ENCODE results near the gene LPCAT2. TPM values are rescaled to one million over a fixed set of nuclear protein-coding genes. Genes with fewer than 3 reads are reported as not detected.

The LPCAT2 gene, protein sequence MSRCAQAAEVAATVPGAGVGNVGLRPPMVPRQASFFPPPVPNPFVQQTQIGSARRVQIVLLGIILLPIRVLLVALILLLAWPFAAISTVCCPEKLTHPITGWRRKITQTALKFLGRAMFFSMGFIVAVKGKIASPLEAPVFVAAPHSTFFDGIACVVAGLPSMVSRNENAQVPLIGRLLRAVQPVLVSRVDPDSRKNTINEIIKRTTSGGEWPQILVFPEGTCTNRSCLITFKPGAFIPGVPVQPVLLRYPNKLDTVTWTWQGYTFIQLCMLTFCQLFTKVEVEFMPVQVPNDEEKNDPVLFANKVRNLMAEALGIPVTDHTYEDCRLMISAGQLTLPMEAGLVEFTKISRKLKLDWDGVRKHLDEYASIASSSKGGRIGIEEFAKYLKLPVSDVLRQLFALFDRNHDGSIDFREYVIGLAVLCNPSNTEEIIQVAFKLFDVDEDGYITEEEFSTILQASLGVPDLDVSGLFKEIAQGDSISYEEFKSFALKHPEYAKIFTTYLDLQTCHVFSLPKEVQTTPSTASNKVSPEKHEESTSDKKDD
- total RNA-seq: 77.0 and 80.3 TPM in 2 replicates

DNA sequence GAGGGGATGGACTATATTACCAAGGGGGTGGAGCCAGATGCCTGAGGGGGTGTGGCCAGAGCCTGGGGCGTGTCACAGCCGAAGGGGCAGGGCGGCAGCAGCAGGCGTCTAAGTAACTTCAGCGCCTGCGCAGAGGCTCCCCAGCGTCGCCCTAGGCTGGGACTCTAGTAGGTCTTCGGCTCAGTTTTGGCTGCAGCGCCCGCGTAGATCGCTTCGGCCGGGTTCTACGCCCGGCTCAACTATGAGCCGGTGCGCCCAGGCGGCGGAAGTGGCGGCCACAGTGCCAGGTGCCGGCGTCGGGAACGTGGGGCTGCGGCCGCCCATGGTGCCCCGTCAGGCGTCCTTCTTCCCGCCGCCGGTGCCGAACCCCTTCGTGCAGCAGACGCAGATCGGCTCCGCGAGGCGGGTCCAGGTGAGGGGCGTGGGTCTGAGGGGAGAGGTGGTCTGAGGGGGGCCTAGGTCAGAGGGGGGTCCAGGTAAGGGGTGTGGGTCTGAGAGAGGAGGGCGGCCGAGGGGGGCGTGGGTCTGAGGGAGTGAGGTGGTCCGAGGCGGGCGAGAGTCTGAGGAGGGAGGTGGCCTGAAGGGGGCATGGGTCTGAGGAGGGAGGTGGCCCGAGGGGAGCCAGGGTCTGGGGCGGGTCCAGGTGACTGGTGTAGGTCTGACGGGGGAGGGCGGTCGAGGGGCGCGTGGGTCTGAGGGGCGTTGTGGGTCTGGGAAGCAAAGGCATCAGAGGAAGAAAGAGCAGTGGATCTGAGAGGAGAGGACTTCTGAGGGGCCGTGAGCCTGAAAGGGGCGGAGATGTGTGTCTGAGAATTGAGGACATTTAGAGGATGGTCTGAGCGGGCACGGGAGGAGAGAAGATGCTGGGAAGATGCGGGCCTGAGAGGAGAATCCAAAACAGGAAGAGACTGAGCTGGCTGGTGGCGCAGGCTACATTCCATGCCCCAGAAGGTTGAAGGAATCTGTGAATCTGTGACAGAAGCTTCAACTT lies at the start of gene LPCAT2:
LPCAT2 (plus strand) TSS at position 132 of the 991 bp plus-strand sequence; CDS start at position 242, 110 bp downstream.

DNA sequence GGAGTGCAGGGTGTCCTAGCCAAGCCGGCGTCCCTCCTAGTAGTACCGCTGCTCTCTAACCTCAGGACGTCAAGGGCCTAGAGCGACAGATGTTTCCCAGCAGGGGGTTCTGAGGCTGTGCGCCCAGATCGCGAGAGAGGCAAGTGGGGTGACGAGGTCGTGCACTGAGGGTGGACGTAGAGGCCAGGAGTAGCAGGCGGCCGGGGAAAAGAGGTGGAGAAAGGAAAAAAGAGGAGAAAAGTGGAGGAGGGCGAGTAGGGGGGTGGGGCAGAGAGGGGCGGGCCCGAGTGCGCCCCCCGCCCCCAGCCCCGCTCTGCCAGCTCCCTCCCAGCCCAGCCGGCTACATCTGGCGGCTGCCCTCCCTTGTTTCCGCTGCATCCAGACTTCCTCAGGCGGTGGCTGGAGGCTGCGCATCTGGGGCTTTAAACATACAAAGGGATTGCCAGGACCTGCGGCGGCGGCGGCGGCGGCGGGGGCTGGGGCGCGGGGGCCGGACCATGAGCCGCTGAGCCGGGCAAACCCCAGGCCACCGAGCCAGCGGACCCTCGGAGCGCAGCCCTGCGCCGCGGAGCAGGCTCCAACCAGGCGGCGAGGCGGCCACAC lies 29.9 kb upstream of the LPCAT2 start, which contains the start of gene MMP2:
MMP2 (plus strand) TSS at position 372 of the 603 bp plus-strand sequence. CDS start 282 bp downstream, outside the sequence.

DNA sequence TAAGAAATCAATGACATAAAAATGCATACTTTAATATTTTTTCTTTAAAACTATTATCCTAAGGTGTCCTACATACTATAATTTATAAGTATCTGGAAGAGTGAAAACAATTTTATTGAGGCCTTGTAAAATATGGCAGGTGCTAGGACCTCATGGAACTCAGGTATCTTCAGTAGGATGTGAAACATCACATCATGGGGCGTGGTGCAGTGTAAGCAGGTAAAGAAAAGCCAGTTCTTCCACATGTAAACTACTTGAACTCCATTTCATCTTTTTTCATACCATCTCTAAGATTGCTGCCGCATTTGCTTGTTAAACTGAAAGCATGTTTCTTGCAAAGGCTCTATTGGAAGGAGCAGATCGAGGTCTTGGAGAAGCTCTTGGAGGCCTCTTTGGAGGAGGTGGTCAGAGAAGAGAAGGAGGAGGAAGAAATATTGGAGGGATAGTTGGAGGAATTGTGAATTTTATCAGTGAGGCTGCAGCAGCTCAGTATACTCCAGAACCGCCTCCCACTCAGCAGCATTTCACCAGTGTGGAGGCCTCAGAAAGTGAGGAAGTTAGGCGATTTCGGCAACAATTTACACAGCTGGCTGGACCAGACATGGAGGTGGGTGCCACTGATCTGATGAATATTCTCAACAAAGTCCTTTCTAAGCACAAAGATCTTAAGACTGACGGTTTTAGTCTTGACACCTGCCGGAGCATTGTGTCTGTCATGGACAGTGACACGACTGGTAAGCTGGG lies 57.7 kb downstream of the LPCAT2 start, which contains the start of gene CAPNS2:
CAPNS2 (plus strand) TSS at position 253 of the 744 bp plus-strand sequence; CDS start at position 326, 73 bp downstream.

Other genes with a start within 250 kb of the LPCAT2 start
- gene IRX6, start 184.9 kb upstream of the LPCAT2 start, total RNA-seq: not detected in 2 replicates
- 135 and 238 TPM in 2 replicates for gene MMP2, start 29.9 kb upstream of the LPCAT2 start, total RNA-seq
- gene CAPNS2, start 57.6 kb downstream of the LPCAT2 start, total RNA-seq: 2.2 and 3.3 TPM in 2 replicates
- not detected in 2 replicates for gene SLC6A2, start 146.9 kb downstream of the LPCAT2 start, total RNA-seq

All from thoracic aorta endothelial cell (primary cell).